HEK293T (cell line): ENCODE results near the gene CADPS.

Source experiments
- ARNT ChIP-seq: fragments of 450-650 bp; IDR thresholded peaks from 2 replicates; pipeline ENCODE4 v1.6.1; 2017; ENCODE audit warnings: mild to moderate bottlenecking
- BHLHE40 ChIP-seq: fragments of 450-650 bp; IDR thresholded peaks from 2 replicates; pipeline ENCODE4 v1.6.1; 2016; ENCODE audit warnings: mild to moderate bottlenecking, moderate library complexity, borderline replicate concordance
- FOXK2 ChIP-seq: fragments of 450-650 bp; IDR thresholded peaks from 2 replicates; pipeline ENCODE4 v1.6.1; 2016; ENCODE audit warnings: mild to moderate bottlenecking
- FOXM1 ChIP-seq: fragments of 450-650 bp; IDR thresholded peaks from 2 replicates; pipeline ENCODE4 v1.6.1; 2017; ENCODE audit warnings: mild to moderate bottlenecking, borderline replicate concordance
- SP1 ChIP-seq: fragments of 450-650 bp; IDR thresholded peaks from 2 replicates; pipeline ENCODE4 v1.6.1; 2017
- ZNF384 ChIP-seq: fragments of 450-650 bp; IDR thresholded peaks from 2 replicates; pipeline ENCODE4 v1.6.1; 2016

GRCh38 chr3:62737449-62737848, 137.8 kb downstream of the CADPS start:
- no peak for TF ChIP-seq FOXM1
- no peak for TF ChIP-seq ARNT
- TF ChIP-seq ZNF384, result no peak
- TF ChIP-seq SP1, result no peak
- no peak for TF ChIP-seq FOXK2
- TF ChIP-seq BHLHE40, result no peak
